GM10248 (cell line): Measurements from ENCODE around the gene YY1AP1.
A peak's percentile ranks its signal among the peaks of the same experiment; 100 is the strongest.
"Not testable (repeated sequence)": the region's sequence is repeated elsewhere in the genome, so short reads cannot be mapped to it uniquely, and the experiment has no call there.

Experiments
- CTCF ChIA-PET: fragments of 300-600 bp; sonication (Branson Sonifier 250); formaldehyde crosslinking; extraction: SDS; loops from one replicate; lab custom pipeline; 2021; ENCODE audit warnings: antibody characterized with exemption; lab: Yijun Ruan, JAX
- POLR2A ChIA-PET: fragments of 350-650 bp; sonication (Branson Sonifier 250); formaldehyde crosslinking; extraction: SDS; loops from one replicate; lab custom pipeline; 2020; ENCODE audit warnings: antibody characterized with exemption; lab: Yijun Ruan, JAX
- DNase-seq: peaks from one replicate; pipeline ENCODE4 v3.0.0; 2012; ENCODE audit errors: extremely low spot score
- CTCF ChIP-seq: IDR thresholded peaks from 2 replicates; pipeline ENCODE4 v1.5.1; 2012; ENCODE audit warnings: mild to moderate bottlenecking, low read depth; ENCODE audit errors: extremely low read depth, missing control alignments, control extremely low read depth

Gene YY1AP1

DNA sequence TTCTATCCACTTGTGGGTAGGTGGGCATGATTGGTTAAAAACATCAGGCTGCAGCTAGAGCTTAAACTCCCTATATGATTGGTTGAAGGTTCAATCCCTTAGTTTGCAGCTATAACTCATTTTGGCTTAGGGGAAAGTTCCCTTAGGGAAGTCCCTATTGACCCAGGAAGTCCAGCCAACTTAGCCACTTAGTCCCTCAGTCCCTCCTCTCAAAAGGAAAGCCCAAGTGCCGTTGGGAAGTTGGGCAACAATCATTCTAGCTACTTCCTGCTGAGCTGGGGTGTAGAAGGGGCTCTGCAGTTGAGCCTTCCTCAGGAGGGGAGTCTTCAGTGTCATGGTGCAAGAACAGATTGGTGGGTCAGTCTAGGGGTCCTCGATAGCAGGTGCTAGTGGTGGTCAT, 66.4 kb downstream of the YY1AP1 start:
- no peak for TF ChIP-seq CTCF
- DNase-seq = no peak
- CTCF ChIA-PET = interaction anchor here (0.9 kb wide), 2 partner anchors 29 to 32 kb away, joined by 3 read pairs; no protein-coding TSS in a partner anchor
- POLR2A ChIA-PET = no interaction called here

- CTCF ChIA-PET, POLR2A ChIA-PET, DNase-seq: not testable (repeated sequence)
These were observed 75.3 kb downstream of the YY1AP1 start for GRCh38 chr1:155613226-155613625.

DNA sequence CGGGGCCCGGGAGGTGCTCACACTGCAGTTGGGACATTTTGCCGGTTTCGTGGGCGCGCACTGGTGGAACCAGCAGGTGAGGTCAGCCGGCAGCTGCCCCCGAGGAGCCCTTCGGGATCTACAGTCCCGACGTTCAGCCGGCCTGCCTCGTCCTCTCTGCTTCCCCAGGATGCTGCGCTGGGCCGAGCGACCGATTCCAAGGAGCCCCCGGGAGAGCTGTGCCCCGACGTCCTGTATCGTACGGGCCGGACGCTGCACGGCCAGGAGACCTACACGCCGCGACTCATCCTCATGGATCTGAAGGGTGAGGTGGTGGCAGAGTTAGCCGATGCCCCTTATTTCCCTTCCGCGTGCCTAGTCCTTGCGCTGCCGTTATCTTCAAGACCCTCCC, 78.3 kb downstream of the YY1AP1 start:
- POLR2A ChIA-PET, DNase-seq: not testable (repeated sequence)
- CTCF ChIA-PET = interaction anchor here (1.3 kb wide), 1 partner anchor 287 kb away, joined by 3 read pairs; no protein-coding TSS in a partner anchor

DNA sequence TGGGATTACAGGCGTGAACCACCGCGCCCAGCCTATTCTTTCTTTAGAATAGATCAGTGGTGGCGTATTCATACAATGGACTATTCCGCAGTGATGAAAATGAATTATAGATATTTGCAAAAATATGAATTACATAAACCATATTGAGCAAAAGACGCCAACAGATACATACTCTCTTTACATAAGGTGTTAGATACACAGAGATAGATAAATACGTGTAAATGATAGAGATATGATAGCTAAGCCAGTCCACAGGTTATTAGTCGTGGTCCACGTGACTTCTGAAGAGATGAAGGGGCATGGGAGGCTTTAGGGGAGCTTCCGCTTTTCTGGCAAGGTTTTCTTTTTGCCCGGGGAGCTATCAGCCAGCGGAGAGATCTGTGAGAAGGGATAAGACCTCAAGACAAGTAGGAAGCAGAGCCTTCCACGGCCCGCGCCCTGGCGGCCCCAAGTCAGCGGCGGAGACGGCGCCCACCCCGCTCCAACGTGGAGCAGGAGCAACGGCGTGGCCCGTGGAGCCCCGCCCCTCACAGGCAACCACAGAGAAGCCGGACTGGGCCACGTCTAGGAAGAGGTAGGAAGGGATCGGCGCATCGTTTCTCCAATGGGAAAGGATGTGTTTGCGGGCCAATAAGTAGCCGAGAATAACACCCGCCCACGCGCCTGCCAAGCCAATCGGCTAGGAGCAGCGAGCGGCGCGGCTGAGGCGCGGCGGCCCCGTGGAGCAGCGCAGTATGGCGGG, 78.9 kb downstream of the YY1AP1 start, which contains the start of gene MSTO1:
Gene MSTO1, plus strand, starts transcription at position 704 of the 742 bp plus-strand sequence. Its CDS starts 31 bp downstream, at position 735.
- ChIA-PET POLR2A (interaction anchor here (0.5 kb wide), 1 partner anchor 73 kb away, joined by 3 read pairs; no protein-coding TSS in a partner anchor), CTCF (interaction anchor here (1.2 to 1.5 kb wide), 4 partner anchors 11 to 359 kb away, joined by 3 to 6 read pairs (median 4); no protein-coding TSS in a partner anchor)
- no peak for TF ChIP-seq CTCF
- peak; percentile 93 for DNase-seq
